Measurements from ENCODE around the gene SEPTIN1. TPM values are rescaled to one million over a fixed set of nuclear protein-coding genes. Genes with fewer than 3 reads are reported as not detected.

Gene SEPTIN1
- total and polyA plus RNA-seq, 2 of the 13 experiments (the other 11 are each of a cell fraction or from before 2014, with no cell fraction given) = 0.18 to 0.67 TPM

DNA sequence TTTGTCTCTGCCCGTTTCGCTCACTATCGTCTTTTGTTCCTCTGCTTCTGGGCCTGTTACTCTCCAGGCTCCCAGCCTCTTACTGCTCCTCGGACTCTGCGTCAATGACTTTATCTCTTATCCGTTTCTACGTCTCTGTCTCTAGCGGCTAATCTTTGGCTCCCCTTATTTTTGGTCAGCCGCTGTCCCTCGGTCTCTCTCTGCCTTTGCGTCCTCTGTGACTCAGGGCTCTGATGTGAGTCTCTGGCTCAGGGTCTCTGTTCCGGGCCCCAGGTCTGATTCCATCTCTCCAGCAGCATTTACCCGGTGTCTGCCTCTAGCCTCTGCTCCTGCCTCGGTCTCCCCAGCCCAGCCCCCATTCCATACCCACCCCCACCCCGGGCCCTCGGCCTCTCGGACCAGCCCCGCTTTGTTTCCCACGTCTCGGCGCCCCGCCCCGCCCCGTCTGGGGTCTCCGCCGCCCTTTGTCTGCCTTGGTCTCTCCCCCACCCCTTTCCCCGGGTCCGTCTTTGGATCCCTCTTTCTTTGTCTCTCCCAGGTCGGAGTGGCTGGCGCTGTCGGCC is 12.3 kb upstream of the SEPTIN1 start (continued):
- TF ChIP-seq, protein P1, sequence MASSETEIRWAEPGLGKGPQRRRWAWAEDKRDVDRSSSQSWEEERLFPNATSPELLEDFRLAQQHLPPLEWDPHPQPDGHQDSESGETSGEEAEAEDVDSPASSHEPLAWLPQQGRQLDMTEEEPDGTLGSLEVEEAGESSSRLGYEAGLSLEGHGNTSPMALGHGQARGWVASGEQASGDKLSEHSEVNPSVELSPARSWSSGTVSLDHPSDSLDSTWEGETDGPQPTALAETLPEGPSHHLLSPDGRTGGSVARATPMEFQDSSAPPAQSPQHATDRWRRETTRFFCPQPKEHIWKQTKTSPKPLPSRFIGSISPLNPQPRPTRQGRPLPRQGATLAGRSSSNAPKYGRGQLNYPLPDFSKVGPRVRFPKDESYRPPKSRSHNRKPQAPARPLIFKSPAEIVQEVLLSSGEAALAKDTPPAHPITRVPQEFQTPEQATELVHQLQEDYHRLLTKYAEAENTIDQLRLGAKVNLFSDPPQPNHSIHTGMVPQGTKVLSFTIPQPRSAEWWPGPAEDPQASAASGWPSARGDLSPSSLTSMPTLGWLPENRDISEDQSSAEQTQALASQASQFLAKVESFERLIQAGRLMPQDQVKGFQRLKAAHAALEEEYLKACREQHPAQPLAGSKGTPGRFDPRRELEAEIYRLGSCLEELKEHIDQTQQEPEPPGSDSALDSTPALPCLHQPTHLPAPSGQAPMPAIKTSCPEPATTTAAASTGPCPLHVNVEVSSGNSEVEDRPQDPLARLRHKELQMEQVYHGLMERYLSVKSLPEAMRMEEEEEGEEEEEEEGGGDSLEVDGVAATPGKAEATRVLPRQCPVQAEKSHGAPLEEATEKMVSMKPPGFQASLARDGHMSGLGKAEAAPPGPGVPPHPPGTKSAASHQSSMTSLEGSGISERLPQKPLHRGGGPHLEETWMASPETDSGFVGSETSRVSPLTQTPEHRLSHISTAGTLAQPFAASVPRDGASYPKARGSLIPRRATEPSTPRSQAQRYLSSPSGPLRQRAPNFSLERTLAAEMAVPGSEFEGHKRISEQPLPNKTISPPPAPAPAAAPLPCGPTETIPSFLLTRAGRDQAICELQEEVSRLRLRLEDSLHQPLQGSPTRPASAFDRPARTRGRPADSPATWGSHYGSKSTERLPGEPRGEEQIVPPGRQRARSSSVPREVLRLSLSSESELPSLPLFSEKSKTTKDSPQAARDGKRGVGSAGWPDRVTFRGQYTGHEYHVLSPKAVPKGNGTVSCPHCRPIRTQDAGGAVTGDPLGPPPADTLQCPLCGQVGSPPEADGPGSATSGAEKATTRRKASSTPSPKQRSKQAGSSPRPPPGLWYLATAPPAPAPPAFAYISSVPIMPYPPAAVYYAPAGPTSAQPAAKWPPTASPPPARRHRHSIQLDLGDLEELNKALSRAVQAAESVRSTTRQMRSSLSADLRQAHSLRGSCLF (CRISPR knock-in tag; IDR thresholded peaks at IDR 0.05; ENCODE audit: borderline replicate concordance) = 0 out of 2 replicates have a peak, but pooled peaks have one; percentile 34
- TF ChIP-seq ZNF136 (CRISPR knock-in tag; IDR thresholded peaks at IDR 0.05; ENCODE audit: low read depth) = no peak
- 0 out of 2 replicates have a peak, but pooled peaks have one; percentile 20 for TF ChIP-seq ZSCAN12 (CRISPR knock-in tag; IDR thresholded peaks at IDR 0.05)
- 0 out of 2 replicates have a peak, but pooled peaks have one; percentile 23 for TF ChIP-seq ZNF615 (CRISPR knock-in tag; IDR thresholded peaks at IDR 0.05; ENCODE audit: borderline replicate concordance)
- TF ChIP-seq ZNF839 (CRISPR knock-in tag; IDR thresholded peaks at IDR 0.05; ENCODE audit: borderline replicate concordance) = 0 out of 2 replicates have a peak, but pooled peaks have one; percentile 32
- peak; percentile 51 for TF ChIP-seq TBX2 (CRISPR knock-in tag; IDR thresholded peaks at IDR 0.05; ENCODE audit: borderline replicate concordance)
- TF ChIP-seq HNF1B (CRISPR knock-in tag; IDR thresholded peaks at IDR 0.05) = peak; percentile 89
- TF ChIP-seq ZNF747 (CRISPR knock-in tag; IDR thresholded peaks at IDR 0.05; ENCODE audit: borderline replicate concordance) = 0 out of 2 replicates have a peak, but pooled peaks have one; percentile 18
- TF ChIP-seq E2F1 (CRISPR knock-in tag; IDR thresholded peaks at IDR 0.05) = 0 out of 2 replicates have a peak, but pooled peaks have one; percentile 2
- TF ChIP-seq GZF1 (CRISPR knock-in tag; IDR thresholded peaks at IDR 0.05) = no peak
- TF ChIP-seq RXRA (CRISPR knock-in tag; IDR thresholded peaks at IDR 0.05) = no peak
- no peak for TF ChIP-seq U2AF1 (optimal IDR thresholded peaks at IDR 0.05; ENCODE audit: low read depth, low read length)
- no peak for TF ChIP-seq MXD4 (CRISPR knock-in tag; IDR thresholded peaks at IDR 0.05)
- TF ChIP-seq ZNF773 (CRISPR knock-in tag; IDR thresholded peaks at IDR 0.05; ENCODE audit: borderline replicate concordance) = 0 out of 2 replicates have a peak, but pooled peaks have one; percentile 70
- TF ChIP-seq ZNF354B (CRISPR knock-in tag; IDR thresholded peaks at IDR 0.05) = no peak
- TF ChIP-seq HDAC6 (IDR thresholded peaks at IDR 0.05; ENCODE audit: low read depth, low read length) = no peak
- no peak for TF ChIP-seq MED1 (CRISPR knock-in tag; IDR thresholded peaks at IDR 0.05)
- 0 out of 2 replicates have a peak, but pooled peaks have one; percentile 29 for TF ChIP-seq ZNF251 (CRISPR knock-in tag; IDR thresholded peaks at IDR 0.05)
- 0 out of 2 replicates have a peak, but pooled peaks have one; percentile 66 for TF ChIP-seq ZFP90 (CRISPR knock-in tag; IDR thresholded peaks at IDR 0.05; ENCODE audit: borderline replicate concordance)
- no peak for TF ChIP-seq ZNF160 (CRISPR knock-in tag; IDR thresholded peaks at IDR 0.05)
- TF ChIP-seq ASH2L (IDR thresholded peaks at IDR 0.05; ENCODE audit: insufficient read length, low read depth, low read length) = peak; percentile 18
- TF ChIP-seq MAFG (CRISPR knock-in tag; IDR thresholded peaks at IDR 0.05) = no peak
